GM18519 (cell line): ENCODE data around the gene FAM171A1.
"Not testable (repeated sequence)": the region's sequence is repeated elsewhere in the genome, so short reads cannot be mapped to it uniquely, and the experiment has no call there.

Experiments
- ATAC-seq: cut with Tn5 transposase; IDR thresholded peaks from one replicate; pipeline ENCODE4 v1.9.1; 2021; ENCODE audit warnings: mild to moderate bottlenecking, moderate library complexity; ENCODE audit not compliant: unreplicated experiment, low FRiP score

FAM171A1 gene

DNA sequence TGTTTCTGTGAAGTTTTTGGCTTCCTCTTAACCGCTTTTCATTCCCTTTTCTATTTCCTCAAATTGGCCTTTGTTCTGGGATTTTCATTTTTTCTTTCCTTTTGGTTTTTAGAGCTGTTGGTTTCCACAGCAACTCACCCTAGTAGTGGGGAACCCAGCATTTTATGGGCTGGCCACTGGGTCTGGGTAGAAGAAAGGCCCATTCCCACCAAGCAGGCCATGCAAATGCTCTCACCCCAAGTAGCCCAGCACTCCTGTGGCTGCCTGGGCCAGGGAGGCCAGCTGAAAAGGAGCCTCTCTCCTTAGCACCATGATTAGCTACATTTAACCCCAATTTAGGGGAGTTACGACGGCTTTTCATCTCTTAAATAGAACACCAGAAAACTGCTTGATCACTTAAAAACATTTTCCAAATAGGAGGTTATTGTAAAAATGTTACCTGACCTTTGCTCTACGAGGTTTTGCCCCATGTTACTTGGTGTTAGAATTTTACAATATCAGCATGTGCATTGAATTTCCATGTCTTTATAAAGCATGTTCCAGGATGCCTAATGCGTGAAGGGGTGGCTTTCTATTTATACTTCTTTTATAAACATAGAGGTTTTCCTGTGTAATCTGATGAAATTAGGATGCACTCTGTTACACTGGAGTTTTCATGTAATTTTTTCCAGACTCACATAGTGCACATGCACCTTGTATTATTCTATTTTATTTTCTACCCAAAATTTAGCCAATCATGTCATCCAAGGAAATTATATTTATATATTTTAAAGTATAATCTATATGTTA is 75.4 kb downstream of the FAM171A1 start:
- no peak for ATAC-seq

DNA sequence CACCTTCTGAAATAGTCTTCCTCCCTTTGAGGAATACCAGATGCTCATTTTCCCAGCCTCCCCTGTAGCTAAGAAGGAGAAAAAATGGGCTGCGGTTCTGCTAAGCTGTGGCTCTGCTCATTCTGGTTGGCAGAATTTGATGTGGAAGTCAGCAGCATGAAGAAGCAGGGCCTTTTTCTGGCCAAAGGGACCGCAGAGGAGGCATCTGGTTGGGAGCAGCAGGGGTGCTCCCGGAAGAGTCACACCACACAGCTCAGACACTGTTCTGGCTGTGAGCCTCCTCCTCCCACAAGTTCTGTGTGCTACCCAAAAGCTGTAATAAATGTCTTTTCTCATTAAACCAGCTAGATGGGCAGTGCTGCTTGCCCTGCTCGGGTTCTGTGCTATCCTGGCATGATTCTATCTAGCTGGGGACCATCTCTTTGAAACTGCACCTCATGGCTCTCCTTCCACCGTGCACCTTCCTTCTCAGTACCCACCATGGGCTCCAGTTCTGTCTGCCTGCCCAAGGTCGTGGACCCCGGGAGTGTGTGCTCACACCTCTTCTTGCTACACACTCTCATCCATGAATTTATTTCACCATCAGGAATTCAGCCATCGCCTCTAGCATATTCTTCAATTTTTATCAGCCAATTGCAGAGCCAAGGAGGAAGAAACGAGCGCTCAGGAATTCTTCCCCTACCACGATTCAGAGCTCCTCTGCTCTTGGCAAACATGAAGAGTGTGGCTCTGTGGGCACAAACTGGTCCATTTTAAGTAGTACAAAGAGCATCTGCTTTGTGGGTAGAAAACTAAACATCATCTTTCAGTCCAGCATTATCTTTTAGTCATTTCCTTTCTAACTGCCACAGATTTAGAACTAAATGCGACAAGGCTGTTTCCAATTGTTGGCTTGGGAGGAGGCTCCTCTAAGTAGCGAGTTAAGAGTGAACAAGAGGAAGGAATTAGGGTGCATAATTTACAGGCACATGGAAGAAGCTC is 76.9 kb downstream of the FAM171A1 start:
- ATAC-seq = no peak

DNA sequence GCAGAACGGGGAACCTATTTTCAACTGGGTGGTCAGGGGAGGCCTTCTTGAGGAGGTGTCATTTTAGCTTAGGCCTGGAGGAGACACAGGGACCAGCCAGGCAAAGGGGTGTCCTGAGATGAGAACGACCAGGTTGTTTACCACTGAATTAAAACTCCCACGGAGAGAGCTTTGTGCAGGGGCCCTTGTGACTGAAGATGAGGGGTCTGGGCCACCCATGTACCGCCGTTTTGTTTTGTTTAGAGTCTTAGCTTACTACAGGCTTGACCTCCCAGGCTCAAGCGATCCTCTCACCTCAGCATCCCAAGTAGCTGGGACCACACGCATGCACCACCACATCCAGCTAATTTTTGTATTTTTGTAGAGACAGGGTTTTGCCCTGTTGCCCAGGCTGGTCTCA is 80.4 kb downstream of the FAM171A1 start:
- ATAC-seq = no peak

DNA sequence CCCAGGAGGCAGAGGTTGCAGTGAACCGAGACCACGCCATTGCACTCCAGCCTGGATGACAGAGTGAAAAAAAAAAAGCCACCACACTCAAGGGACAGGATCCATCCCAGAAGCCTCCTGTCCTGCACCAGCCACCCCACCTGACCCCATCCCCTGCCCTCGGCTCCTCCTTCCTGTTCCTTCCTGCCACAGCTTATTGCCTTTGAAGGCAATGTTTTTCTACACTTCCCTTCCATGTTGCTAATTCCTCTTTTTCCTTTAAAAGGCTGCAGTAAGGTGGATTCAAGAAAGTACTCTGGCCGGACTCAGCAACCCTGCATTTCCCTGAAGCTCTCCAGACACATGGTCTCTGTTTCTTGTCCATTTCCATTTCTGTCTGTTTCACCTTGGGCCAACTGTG is 80.9 kb downstream of the FAM171A1 start:
- no peak for ATAC-seq

DNA sequence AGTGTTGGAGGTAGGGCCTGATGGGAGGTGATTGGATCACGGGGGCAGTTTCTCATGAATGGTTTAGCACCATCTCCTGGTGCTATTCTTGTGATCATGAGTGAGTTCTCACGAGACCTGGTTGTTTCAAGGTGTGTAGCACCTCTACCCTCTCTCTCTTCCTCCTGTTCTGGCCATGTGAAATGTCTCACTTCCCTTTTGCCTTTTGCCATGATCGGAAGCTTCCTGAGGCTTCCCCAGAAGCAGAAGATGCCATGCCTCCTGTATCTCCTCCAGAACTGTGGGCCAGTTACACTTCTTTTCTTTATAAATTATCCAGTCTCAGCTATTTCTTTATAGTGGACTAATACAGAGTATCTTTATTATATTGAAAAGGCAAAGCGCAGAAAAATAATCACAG is 90.1 kb downstream of the FAM171A1 start:
- ATAC-seq = no peak

DNA sequence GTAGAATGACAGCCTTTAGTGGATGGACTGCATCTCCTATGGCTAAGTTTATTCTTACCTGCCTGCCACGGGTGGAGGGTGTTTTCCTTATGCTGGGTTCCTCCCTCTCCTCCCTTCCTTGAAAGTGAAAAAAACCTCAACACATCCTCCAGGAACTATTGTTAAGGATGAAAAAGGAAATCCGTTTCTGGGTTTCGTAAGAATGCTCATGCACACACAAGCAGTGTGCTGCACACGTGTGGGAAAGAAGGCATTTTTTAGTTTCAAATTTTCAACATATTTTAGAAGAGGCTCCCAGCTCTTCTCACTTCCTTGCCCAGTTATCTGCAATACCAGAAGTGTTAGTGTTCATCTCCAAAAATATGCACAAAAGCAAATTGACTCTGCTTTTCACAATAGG is 90.6 kb downstream of the FAM171A1 start:
- ATAC-seq = no peak

DNA sequence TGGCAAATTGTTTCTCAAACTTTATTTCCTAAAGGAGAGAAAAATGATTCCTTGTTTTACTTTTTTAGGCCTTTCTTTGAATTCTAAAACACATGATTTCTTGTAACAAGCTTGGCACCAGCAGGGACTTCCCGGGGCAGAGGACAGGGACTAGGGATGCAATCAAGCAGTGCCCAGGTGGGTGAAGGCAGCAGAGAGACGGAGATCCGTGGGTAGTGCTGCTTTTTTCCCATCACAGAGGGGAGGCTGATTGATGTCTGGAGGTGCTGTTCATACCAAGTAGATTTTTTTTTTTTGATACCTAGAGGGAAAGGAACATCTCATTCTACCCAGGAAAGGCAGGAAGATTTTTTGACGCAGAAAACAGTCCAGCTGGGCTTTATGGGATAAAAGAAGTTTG is 91.9 kb downstream of the FAM171A1 start:
- ATAC-seq = no peak

DNA sequence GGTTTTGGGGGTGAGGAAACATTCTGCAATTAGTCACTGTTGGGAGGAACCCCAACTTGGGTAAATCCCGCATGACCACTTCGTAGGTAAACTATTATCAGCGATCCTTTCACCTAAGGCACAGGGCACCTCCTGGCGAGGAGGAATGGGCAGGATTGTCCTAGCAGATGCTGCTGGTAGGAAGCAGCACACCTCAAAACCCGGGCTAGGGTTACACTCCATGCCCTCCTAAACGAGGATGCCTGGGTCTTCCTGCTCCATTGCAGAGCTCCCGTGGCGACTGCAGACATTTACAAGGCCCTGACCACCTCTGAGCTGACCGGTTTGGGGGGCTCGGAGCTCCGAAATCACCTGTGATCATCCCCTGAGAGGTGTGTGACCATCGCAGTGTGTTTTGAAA is 92.3 kb downstream of the FAM171A1 start:
- no peak for ATAC-seq

DNA sequence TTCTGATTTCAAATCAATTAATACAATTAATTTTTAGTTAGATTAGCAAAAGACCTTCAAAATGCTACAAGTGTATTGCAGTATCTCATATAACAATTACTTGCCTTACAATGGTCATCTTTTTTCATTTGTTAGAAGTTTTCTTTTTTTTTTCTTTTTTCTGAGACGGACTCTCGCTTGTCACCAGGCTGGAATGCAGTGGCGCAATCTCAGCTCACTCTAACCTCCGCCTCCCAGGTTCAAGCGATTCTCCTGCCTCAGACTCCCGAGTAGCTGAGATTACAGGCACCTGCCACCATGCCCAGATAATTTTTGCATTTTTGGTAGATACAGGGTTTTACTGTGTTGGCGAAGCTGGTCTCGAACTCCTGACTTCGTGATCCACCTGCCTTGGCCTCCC is 95.0 kb downstream of the FAM171A1 start:
- not testable (repeated sequence) for ATAC-seq

DNA sequence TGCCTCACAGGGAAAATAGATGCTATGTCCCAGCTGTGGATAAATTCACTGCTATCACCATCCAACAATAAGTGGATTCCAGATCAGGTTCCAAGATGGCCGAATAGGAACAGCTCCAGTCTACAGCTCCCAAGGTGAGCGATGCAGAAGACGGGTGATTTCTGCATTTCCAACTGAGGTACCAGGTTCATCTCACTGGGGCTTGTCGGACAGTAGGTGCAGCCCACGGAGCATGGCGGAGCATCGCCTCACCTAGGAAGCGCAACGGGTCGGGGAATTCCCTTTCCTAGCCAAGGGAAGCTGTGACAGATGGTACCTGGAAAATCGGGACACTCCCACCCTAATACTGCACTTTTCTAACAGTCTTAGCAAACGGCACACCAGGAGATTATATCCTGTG is 101.3 kb downstream of the FAM171A1 start:
- ATAC-seq = not testable (repeated sequence)

DNA sequence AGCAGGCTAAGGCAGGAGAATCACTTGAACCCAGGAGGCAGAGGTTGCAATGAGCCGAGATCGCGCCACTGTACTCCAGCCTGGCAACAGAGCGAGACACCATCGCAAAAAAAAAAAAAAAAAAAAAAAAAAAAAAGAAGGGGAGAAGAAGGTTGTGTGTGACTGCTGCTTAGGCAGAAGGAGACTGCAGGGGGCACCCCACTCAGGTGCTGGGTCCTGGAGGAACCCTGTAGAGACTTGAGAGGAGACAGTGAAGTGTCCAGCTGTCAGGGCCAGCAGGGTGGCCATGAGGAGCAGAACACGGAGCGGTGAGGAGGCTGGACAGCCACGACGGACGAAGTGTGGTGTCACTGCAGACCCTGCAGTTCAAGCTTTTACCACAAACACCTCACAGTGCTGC is 103.6 kb downstream of the FAM171A1 start:
- no peak for ATAC-seq

DNA sequence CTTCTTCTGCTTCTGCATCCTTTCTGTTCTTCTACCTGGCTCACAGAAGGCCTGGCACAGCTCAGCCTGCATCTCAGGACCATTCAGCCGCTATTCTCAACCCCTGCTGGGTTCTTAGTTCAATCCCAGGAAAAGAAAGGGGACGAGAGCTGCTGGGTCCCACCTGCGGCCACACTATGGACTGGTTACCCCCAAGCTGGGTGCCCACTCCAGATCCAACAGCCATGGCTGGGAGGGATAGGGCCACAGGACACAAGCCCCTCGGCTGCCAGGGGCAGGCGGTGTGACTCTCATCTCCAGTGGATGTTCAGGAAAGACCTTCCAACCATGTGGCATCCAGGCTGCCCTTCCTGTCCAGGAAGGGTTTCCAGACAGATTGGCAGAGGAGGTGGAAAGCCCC is 105.0 kb downstream of the FAM171A1 start:
- ATAC-seq = no peak

DNA sequence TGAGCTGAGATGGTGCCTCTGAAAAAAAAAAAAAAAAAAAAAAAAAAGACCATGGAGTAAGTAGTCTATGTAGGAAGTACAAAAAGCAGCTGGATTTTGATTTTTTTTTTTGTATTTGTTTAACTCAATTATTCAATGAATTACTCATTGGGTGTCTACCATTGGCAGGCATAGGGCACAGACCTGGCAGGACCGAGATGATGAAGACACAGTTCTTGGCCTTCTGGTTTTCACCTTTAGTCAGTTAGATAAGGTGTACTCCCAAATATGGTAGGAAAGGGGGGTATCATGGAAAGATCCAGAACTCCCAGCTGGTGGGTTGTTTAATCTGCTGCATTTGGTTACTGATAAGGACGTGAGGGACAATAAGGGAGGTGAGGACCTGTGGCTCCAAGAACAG is 105.5 kb downstream of the FAM171A1 start:
- ATAC-seq = no peak

DNA sequence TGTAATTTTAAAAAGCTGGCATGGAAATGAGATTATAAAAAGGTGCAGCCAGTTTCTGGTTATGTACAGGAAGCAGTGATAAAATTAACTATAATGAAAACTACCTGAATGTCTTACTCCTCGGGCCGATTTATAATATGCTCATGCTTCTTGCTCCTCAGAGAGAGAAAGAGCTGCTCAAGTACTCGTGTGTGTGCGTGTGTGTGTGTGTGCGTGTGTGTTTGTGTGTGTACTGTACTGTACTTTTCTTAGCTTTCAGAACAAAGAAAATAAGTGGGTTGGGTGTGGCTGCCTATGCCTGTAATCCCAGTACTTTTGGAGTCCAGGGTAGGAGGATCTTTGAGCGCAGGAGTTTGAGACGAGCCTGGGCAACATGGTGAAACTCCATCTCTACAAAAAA is 106.0 kb downstream of the FAM171A1 start:
- ATAC-seq = no peak

DNA sequence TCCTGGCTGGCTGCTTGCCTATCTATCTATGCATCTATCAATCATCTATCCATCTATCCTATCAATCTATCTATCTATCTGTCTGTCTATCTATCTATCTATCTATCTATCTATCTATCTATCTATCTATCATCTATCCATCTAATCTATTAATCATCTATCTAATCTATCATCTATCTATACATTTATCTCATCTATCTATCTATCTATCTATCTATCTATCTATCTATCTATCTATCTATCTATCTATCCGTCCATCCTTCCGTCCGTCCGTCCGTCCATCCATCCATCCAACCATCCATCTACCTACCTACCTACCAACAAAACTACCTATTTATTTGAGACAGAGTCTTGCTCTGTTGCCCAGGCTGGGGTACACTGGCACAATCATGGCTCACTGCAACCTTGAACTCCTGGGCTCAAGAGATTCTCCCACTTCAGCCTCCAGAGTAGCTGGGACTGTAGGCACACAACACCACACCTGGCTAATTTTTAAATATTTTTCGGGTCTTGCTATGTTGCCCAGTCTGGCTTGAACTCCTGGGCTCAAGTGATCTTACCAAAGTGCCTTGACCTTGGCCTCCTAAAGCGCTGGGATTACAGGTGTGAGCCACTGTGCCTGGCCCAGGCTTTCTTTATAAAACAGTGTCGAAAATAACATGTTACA is 107.3 kb downstream of the FAM171A1 start:
- ATAC-seq = no peak

DNA sequence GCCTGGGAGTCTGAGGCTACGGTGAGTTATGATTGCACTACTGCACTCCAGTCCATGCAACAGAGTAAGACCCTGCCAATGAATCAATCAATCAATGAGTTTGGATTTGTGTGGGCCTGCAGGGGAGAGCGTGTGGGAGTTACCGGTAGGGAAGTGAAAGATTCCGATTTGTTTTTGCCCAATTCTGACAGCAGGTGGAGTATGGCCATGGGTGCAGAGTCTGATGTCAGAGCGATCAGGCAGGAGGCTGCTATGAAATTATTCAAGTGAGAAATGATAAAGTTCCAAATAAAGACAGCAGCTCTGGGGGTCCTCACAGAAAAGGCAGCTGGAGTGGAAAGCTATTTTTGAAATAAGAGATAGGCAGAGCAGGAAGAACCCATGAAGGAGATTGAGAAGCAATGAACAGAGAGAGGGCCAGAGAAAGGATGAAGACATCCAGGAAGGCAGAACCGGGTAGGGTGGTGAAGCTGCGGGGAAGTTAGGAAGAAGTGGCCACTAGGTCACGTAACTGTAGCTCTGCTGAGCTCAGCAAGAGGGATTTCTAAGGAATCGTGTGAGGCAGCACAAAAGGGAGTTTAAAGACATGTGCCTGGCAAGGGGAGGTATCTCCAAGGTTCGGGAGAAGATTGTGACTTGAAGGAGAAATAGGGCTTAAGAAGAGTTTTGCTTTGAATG is 108.9 kb downstream of the FAM171A1 start:
- ATAC-seq = no peak

DNA sequence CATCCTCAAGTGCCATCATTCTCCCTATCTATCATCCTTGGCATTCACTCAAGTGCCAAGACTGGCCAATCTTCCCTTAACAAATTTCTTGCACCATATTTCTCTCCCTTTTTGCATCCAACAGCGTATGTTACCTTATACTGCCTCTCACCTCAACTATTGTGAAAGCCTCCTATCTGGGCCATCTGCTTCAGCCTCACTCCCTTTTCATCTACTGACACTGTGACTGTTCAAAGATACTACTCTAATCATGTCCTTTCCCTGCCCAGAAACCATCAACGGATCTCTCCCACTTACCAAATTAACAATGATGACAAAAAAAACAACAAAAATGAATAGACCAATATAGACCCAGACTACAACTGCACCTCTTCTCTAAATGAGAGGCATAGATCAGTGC is 112.0 kb downstream of the FAM171A1 start:
- ATAC-seq = no peak

DNA sequence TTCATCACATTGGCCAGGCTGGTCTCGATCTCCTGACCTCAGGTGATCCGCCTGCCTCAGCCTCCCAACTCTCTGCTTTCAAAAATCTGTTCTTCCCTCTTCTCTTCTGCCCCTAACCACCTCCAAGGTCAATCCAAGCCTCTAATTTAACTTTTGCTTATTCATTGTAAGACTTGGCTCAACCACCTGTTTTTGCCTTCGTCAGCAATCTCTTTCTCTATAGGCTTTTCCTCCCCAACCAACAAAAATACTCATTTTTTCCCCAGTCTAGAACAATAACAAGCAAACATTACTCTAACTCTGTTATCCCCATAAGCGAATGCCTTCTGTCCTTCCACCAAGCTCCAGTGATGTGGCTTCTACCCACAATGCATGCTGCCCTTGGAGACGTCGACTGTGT is 112.8 kb downstream of the FAM171A1 start:
- no peak for ATAC-seq

DNA sequence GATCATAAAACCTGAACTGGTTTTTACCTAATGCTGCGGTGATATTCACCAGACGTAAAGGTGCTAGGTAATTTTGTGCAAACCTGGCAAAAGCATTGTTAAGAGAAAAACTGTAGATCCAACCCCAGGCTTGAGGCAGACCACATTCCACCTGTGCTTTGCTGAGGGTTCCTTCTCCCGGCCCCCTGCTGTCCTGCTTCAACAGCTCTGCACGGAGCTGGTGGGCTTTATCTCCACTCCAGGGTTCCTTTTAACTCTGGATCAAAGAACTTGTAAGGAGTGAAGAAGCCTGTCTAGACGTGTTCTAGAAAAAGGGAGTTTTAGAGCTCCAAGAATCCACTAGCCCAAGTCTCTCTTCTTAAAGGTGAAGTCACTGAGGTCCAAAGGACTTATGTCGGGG is 115.1 kb downstream of the FAM171A1 start:
- ATAC-seq = no peak

DNA sequence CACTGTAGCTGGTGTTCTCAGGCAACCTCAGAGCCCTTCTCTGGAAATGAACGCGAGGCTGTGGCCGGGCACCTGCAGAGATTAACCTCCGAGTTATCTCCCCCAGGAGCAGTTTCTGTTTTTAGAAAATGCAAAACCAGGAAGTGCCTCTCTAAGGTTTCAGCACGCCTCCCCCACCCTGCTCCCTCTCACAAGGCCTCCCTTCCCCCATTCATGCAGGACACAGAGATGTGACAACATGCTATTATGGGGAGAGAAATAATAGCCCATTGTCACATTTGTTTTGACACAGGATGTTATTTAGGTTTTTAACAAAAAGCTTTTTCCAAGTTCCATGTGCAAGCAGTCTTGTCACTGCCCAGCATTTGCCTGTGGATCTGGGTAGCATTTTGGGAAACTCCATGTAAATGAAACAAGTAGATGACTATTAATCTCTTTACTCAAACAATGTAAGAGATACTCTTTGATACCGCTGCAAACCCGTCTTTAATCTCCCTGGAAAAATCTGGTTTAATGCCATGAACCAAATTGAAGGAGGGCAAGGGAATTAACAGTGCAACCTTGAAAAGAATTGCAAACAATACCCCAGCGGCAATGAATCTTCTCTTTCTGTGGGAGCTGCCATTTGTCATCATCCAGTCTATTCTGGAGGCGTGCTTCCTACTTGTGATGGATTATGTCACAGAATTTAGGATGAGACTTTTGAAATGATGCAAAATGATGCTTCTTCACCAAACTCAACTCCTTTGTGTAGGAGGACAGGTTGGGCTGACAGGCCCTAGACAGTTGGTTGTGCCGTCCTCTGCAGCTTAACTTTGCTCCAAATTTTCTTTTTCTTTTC is 116.1 kb downstream of the FAM171A1 start:
- ATAC-seq = no peak
